ENCODE measurements around the gene CHRM4. TPM values are rescaled to one million over a fixed set of nuclear protein-coding genes. Genes with fewer than 3 reads are reported as not detected.
A peak's percentile ranks its signal among the peaks of the same experiment; 100 is the strongest.

Gene CHRM4
- total and polyA plus RNA-seq, 2 of the 13 experiments (the other 11 are each of a cell fraction or from before 2014, with no cell fraction given), result 0.13 to 0.21 TPM

DNA sequence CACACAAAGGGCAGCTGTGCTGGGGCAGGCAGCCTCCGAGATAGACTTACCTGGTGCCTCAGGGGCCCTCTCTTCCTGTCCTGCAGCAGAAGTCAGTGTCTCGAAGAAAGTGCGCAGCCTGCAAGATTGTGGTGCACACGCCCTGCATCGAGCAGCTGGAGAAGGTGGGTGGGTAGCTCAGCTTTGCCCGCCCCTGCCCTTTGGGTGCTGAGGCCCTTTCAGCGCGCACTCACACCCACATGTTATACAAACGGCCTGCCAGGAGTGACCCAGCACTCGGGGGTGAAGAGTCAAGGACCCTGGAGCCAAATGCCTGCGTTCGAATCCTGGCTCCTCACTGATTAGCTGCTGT is 23.7 kb downstream of the CHRM4 start:
- WGBS (ENCODE audit: low lambda C conversion rate), result no CpG with 5 or more reads among the region's 12 CpGs
- POLR2A ChIA-PET, result no interaction called here
- DNase-seq (ENCODE audit: low spot score) (no peak), ATAC-seq (no peak), FAIRE-seq (no peak)
- no TSS peak for BruUV-seq (replicated peaks)
- no peak overlapping the region for H3K4me2 ChIP-seq (ENCODE audit: low read depth, low read length)
- no peaks in the 10 kb centered on the region for H3K79me2 ChIP-seq (ENCODE audit: insufficient read depth, low read length)
- no peak overlapping the region for H2AFZ ChIP-seq (ENCODE audit: low read length)
- no peaks in the 10 kb centered on the region for H3K9me3 ChIP-seq (ENCODE audit: low read length)
- in situ Hi-C loops (cut with HindIII; ENCODE audit: extremely low pct_ligation_motif_present, low pct_unique_long_range_greater_than_20kb), result no loop called here
- intact Hi-C loops (cut with micrococcal nuclease; ENCODE audit: unreplicated experiment), result no loop called here
- H3K27me3 ChIP-seq (ENCODE audit: control insufficient read depth in 1 of 2, insufficient read depth in 2 of 2, low read length in 2 of 2), result no peaks in the 10 kb centered on the region
- CTCF ChIA-PET (ENCODE audit: low intra/inter-chr PET ratio, low total read pairs), result interaction anchor here (0.7 to 1.2 kb wide), 2 partner anchors 121 to 129 kb away, joined by 3 to 4 read pairs; no protein-coding TSS in a partner anchor
- H3K9ac ChIP-seq (ENCODE audit: insufficient read depth, low read depth, low read length), result no peak overlapping the region
- no peak overlapping the region for H3K4me3 ChIP-seq (replicated peaks in 1 of 3; ENCODE audit: insufficient read depth in 1 of 3, low read depth in 2 of 3, low read length in 3 of 3)
- no peak overlapping the region for H3K27ac ChIP-seq (ENCODE audit: extremely low read length, insufficient read depth, low read length)
- H3K4me1 ChIP-seq (ENCODE audit: insufficient read depth, low read length), result peaks cover 17% of the 10 kb centered on the region
- peaks cover 1 to 14% of the 10 kb centered on the region in 2 experiments; a peak in 2 of 5 replicates for H3K36me3 ChIP-seq (replicated peaks in 1 of 2; ENCODE audit: control insufficient read depth in 1 of 2, insufficient read depth in 2 of 2, low read length in 2 of 2)
- no peaks in the 10 kb centered on the region for H4K20me1 ChIP-seq (ENCODE audit: insufficient read depth, low read length)
- TF ChIP-seq KDM3A (CRISPR knock-in tag; IDR thresholded peaks at IDR 0.05; ENCODE audit: low read depth) (no peak), ZNF17 (CRISPR knock-in tag; IDR thresholded peaks at IDR 0.05) (no peak), E2F2 (CRISPR knock-in tag; IDR thresholded peaks at IDR 0.05; ENCODE audit: borderline replicate concordance) (0 out of 2 replicates have a peak, but pooled peaks have one; percentile 24), ZEB1 (IDR thresholded peaks at IDR 0.05; ENCODE audit: insufficient replicate concordance, low read depth) (no peak), MLXIP (CRISPR knock-in tag; IDR thresholded peaks at IDR 0.05; ENCODE audit: borderline replicate concordance) (no peak), ZNF629 (CRISPR knock-in tag; conservative IDR thresholded peaks at IDR 0.05) (no peak), ZFP41 (CRISPR knock-in tag; IDR thresholded peaks at IDR 0.05; ENCODE audit: borderline replicate concordance) (no peak), LCORL (IDR thresholded peaks at IDR 0.05) (no peak), LCORL (CRISPR knock-in tag; IDR thresholded peaks at IDR 0.05) (no peak), ZNF687 (CRISPR knock-in tag; IDR thresholded peaks at IDR 0.05) (0 out of 2 replicates have a peak, but pooled peaks have one; percentile 7), MBNL3 (CRISPR knock-in tag; conservative IDR thresholded peaks at IDR 0.05) (no peak), CBX1 (IDR thresholded peaks at IDR 0.05; ENCODE audit: low read depth) (no peak), ZNF615 (CRISPR knock-in tag; IDR thresholded peaks at IDR 0.05; ENCODE audit: borderline replicate concordance) (no peak), ZNF207 (IDR thresholded peaks at IDR 0.05; ENCODE audit: borderline replicate concordance) (no peak)
- TF ChIP-seq, protein P1, sequence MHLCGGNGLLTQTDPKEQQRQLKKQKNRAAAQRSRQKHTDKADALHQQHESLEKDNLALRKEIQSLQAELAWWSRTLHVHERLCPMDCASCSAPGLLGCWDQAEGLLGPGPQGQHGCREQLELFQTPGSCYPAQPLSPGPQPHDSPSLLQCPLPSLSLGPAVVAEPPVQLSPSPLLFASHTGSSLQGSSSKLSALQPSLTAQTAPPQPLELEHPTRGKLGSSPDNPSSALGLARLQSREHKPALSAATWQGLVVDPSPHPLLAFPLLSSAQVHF (CRISPR knock-in tag; IDR thresholded peaks at IDR 0.05), result no peak
